GM12801 (cell line): Measurements from ENCODE around the gene SOX15.

Experiments used
- TF ChIP-seq, protein P1 (sequence below): IDR thresholded peaks from one replicate; pipeline ENCODE4 v1.5.1; 2011; ENCODE audit warnings: control low read depth; ENCODE audit not compliant: insufficient read length; ENCODE audit errors: extremely low read depth

Gene SOX15

GRCh38 chr17:7614425-7615264 is 24.8 kb upstream of the SOX15 start, which contains the start of gene FXR2:
Gene FXR2, minus strand, starts transcription at chr17:7614897. Its CDS starts 365 bp downstream, at chr17:7614532.
- TF ChIP-seq, protein P1, sequence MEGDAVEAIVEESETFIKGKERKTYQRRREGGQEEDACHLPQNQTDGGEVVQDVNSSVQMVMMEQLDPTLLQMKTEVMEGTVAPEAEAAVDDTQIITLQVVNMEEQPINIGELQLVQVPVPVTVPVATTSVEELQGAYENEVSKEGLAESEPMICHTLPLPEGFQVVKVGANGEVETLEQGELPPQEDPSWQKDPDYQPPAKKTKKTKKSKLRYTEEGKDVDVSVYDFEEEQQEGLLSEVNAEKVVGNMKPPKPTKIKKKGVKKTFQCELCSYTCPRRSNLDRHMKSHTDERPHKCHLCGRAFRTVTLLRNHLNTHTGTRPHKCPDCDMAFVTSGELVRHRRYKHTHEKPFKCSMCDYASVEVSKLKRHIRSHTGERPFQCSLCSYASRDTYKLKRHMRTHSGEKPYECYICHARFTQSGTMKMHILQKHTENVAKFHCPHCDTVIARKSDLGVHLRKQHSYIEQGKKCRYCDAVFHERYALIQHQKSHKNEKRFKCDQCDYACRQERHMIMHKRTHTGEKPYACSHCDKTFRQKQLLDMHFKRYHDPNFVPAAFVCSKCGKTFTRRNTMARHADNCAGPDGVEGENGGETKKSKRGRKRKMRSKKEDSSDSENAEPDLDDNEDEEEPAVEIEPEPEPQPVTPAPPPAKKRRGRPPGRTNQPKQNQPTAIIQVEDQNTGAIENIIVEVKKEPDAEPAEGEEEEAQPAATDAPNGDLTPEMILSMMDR = no peak

GRCh38 chr17:7613769-7614424 is 24.0 kb upstream of the SOX15 start:
- TF ChIP-seq, protein P1 = no peak

DNA sequence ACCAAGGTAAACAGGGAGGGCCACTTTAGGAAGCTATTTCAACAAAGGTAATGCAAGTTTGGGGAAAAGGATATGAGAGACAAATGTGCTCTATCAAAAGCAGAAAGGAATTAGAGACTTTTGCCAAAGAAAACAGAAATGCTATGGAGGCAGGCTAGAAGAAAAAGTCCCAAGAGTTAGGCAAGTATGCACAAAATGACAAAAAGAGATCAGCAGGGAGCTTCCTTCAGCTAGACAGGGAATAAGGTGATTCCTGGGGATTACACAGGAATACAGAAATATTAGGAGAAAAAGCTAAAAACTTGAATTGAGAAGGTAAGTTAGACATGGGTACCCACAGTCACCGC is 22.4 kb upstream of the SOX15 start:
- TF ChIP-seq, protein P1 = no peak

DNA sequence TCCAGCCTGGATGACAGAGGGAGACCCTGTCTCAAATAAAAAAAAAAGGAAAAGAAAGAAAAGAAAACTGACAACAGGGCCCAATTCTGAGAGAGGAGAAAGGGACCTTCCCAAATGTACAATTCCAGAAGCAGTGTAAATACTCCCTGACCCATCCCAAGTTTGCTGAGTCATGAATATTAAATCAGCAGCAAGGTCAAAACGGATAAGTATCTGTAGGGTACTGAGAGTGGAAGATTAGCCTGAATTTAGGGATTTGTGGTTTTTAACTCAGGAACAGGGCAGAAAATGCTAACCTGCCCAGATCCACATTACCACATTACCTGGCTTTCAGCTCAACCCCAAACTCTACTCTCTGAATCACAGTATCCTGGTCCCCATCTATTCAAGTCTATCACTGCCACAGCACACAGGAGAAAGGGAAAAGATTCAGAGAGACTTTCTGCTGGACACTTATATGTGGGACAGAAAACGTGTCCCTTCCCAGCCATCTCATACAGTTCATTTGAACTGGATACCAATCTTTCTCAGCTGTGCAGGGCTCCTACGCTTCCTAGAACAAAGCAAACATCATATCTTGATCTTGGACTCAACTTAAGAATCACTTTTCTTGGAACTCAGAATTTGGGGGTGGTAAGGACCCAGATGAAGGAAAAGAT is 21.9 kb upstream of the SOX15 start:
- TF ChIP-seq, protein P1 = no peak

DNA sequence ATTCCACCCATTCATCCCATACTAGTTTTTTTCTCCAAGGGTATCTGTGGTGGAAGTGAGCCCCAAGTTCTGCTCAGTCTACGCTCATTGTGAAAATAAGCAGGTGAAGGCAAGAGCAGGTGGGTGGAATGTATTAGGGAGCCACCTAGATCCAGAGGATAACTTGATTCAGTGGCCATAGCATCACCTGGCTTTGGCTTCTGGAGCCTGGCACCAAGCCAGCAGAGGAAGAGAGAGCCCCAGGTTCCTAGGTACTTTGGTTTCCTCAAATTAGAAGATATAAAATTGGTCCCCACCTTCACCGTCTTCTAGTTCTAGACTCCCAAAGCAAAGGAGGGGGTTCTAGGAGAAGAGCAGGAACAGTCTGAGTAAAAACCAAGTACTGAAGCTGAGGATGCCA is 20.7 kb upstream of the SOX15 start:
- TF ChIP-seq, protein P1 = no peak

GRCh38 chr17:7606280-7606679 is 16.4 kb upstream of the SOX15 start:
- TF ChIP-seq, protein P1 = no peak

- TF ChIP-seq, protein P1 = no peak
These were observed 3.4 kb upstream of the SOX15 start for GRCh38 chr17:7593296-7593695.
